Measurements from ENCODE around the gene SPATS2L. TPM values are rescaled to one million over a fixed set of nuclear protein-coding genes. Genes with fewer than 3 reads are reported as not detected.

SPATS2L gene
- total RNA-seq, 1 experiment from 2014 or later: 47.3 TPM

DNA sequence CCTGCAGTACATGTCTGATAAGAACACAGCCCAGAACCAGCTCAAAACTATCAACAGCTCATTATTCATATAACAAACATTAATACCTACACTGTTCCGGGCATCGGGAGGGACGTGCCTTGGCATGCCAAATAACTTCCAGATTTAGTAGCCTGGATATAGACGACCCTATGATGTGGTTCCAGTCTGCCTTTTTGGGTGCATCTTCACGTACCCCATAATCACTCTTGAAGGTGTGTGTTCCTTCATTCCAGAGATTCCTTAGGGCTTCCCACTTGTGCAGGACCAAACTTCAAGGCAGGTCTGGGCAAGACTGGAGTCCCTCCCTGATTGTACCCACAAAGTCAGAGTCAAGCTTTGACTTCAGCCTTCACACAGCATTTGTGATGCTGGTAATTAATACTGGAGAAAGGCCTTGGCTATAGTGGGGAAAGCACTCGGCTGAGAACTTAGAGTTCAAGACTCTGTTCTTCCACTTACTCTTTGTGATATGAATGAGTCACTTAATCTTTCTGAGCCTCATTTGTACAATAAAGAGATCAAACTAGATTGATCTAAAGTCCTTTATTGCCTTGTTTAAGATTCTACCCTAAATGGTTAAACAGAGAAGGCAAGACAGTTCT lies 27.7 kb upstream of the SPATS2L start:
- Histone ChIP-seq H2BK5ac (ENCODE audit: insufficient read length, low read length) (no peak overlapping the region), H3K23ac (ENCODE audit: insufficient read length, low read depth, low read length) (no peak overlapping the region), H3K79me2 (ENCODE audit: insufficient read depth, low read length) (no peaks in the 10 kb centered on the region), H2BK12ac (ENCODE audit: insufficient read length, low read depth, low read length) (no peak overlapping the region), H3K14ac (ENCODE audit: insufficient read depth, low read length) (no peak overlapping the region), H3K4me2 (ENCODE audit: insufficient read depth, insufficient read length, low read length) (no peak overlapping the region), H3K18ac (ENCODE audit: insufficient read length, low read depth, low read length) (no peak overlapping the region), H3K4me1 (ENCODE audit: insufficient read depth, low read length) (peaks cover 13% of the 10 kb centered on the region; the same call in 1 of the 2 replicates), H4K20me1 (ENCODE audit: control insufficient read depth, insufficient read depth, insufficient read length) (no peaks in the 10 kb centered on the region), H4K91ac (ENCODE audit: insufficient read length, low read depth, low read length) (no peak overlapping the region), H3K27me3 (ENCODE audit: insufficient read depth, low read length) (no peaks in the 10 kb centered on the region), H2BK15ac (ENCODE audit: low read depth, low read length) (no peak overlapping the region), H3K56ac (ENCODE audit: insufficient read length, low read depth, low read length) (no peak overlapping the region), H3T11ph (ENCODE audit: low read length) (no peak overlapping the region), H3K9ac (ENCODE audit: extremely low read depth, insufficient read length, low read length) (no peak overlapping the region), H2BK120ac (ENCODE audit: low read depth, low read length, poor library complexity, severe bottlenecking) (no peak overlapping the region), H4K5ac (ENCODE audit: insufficient read length, low read depth, low read length) (no peak overlapping the region), H4K8ac (replicated peaks; ENCODE audit: insufficient read length, low read depth, low read length) (no peak overlapping the region), H3K9me3 (ENCODE audit: control insufficient read depth, low read depth, low read length) (no peaks in the 10 kb centered on the region), H3K23me2 (ENCODE audit: insufficient read length, low read depth, low read length, poor library complexity, severe bottlenecking) (no peaks in the 10 kb centered on the region), H2AFZ (ENCODE audit: low read length) (no peak overlapping the region), H3K4ac (ENCODE audit: low read depth, low read length) (no peak overlapping the region), H2BK20ac (ENCODE audit: low read depth, low read length, poor library complexity, severe bottlenecking) (no peak overlapping the region), H2AK5ac (ENCODE audit: insufficient read length, low read length) (no peak overlapping the region), H3K27ac (ENCODE audit: insufficient read length, low read depth, low read length) (no peak overlapping the region), H3K79me1 (ENCODE audit: insufficient read depth, low read depth, low read length, poor library complexity, severe bottlenecking) (no peaks in the 10 kb centered on the region)
- no peak overlapping the region for H3K4me3 Mint-ChIP-seq
- no CpG with 5 or more reads among the region's 6 CpGs for WGBS (ENCODE audit: extremely low coverage, insufficient read length, low lambda C conversion rate)
- no peak for DNase-seq
- TF ChIP-seq, protein P1, sequence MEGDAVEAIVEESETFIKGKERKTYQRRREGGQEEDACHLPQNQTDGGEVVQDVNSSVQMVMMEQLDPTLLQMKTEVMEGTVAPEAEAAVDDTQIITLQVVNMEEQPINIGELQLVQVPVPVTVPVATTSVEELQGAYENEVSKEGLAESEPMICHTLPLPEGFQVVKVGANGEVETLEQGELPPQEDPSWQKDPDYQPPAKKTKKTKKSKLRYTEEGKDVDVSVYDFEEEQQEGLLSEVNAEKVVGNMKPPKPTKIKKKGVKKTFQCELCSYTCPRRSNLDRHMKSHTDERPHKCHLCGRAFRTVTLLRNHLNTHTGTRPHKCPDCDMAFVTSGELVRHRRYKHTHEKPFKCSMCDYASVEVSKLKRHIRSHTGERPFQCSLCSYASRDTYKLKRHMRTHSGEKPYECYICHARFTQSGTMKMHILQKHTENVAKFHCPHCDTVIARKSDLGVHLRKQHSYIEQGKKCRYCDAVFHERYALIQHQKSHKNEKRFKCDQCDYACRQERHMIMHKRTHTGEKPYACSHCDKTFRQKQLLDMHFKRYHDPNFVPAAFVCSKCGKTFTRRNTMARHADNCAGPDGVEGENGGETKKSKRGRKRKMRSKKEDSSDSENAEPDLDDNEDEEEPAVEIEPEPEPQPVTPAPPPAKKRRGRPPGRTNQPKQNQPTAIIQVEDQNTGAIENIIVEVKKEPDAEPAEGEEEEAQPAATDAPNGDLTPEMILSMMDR (conservative IDR thresholded peaks at IDR 0.05): no peak
- no peaks in the 10 kb centered on the region for H3K27me3 Mint-ChIP-seq (ENCODE audit: low read depth)
- H3K9me3 Mint-ChIP-seq: no peaks in the 10 kb centered on the region
- H3K27ac Mint-ChIP-seq: no peak overlapping the region
- no peaks in the 10 kb centered on the region for H3K36me3 Mint-ChIP-seq (ENCODE audit: insufficient read depth in 1 of 3, low read depth in 3 of 3)
- peaks cover 13 to 18% of the 10 kb centered on the region in 2 experiments for H3K4me1 Mint-ChIP-seq
